H9 (cell line): ENCODE measurements around the gene VRK3. TPM values are rescaled to one million over a fixed set of nuclear protein-coding genes. Genes with fewer than 3 reads are reported as not detected.

Source experiments
- DNase-seq: peaks from one replicate; pipeline ENCODE4 v3.0.0-alpha.2; 2017
- H2AFZ ChIP-seq: one replicate; pipeline ENCODE4 v1.6.1; 2013; ENCODE audit warnings: mild to moderate bottlenecking, low read length, control low read depth, moderate library complexity
- H2AK5ac ChIP-seq: 2 replicates; pipeline ENCODE4 v1.6.1; 2013; ENCODE audit warnings: low read length, control low read depth, mixed read lengths; ENCODE audit not compliant: insufficient read length
- H2BK120ac ChIP-seq: one replicate; pipeline ENCODE4 v1.6.1; 2013; ENCODE audit warnings: low read depth, mild to moderate bottlenecking, low read length, control low read depth, inconsistent platforms; ENCODE audit not compliant: poor library complexity, severe bottlenecking
- H2BK12ac ChIP-seq: 2 replicates; pipeline ENCODE4 v1.6.1; 2013; ENCODE audit warnings: low read length, control low read depth, mixed read lengths, low read depth; ENCODE audit not compliant: insufficient read length
- H2BK15ac ChIP-seq: 2 replicates; pipeline ENCODE4 v1.6.1; 2013; ENCODE audit warnings: low read depth, low read length, control low read depth
- H2BK20ac ChIP-seq: one replicate; pipeline ENCODE4 v1.6.1; 2013; ENCODE audit warnings: low read depth, mild to moderate bottlenecking, low read length, control low read depth, inconsistent platforms; ENCODE audit not compliant: poor library complexity, severe bottlenecking
- H2BK5ac ChIP-seq: 2 replicates; pipeline ENCODE4 v1.6.1; 2013; ENCODE audit warnings: low read length, control low read depth, mixed read lengths; ENCODE audit not compliant: insufficient read length
- H3K14ac ChIP-seq: 2 replicates; pipeline ENCODE4 v1.6.1; 2013; ENCODE audit warnings: low read length, control low read depth; ENCODE audit not compliant: insufficient read depth
- H3K18ac ChIP-seq: 2 replicates; pipeline ENCODE4 v1.6.1; 2013; ENCODE audit warnings: low read depth, mild to moderate bottlenecking, mixed read lengths, low read length, control low read depth; ENCODE audit not compliant: insufficient read length
- H3K23ac ChIP-seq: 2 replicates; pipeline ENCODE4 v1.6.1; 2013; ENCODE audit warnings: low read length, control low read depth, mixed read lengths, low read depth; ENCODE audit not compliant: insufficient read length
- H3K23me2 ChIP-seq: 2 replicates; pipeline ENCODE4 v1.6.1; 2013; ENCODE audit warnings: low read depth, mild to moderate bottlenecking, mixed read lengths, low read length, control low read depth; ENCODE audit not compliant: insufficient read length, poor library complexity, severe bottlenecking
- H3K27ac ChIP-seq: 2 replicates; pipeline ENCODE4 v1.5.1; 2013; ENCODE audit warnings: low read length, control low read depth, mixed read lengths, low read depth; ENCODE audit not compliant: insufficient read length
- H3K27me3 ChIP-seq: 2 replicates; pipeline ENCODE4 v1.6.1; 2013; ENCODE audit warnings: low read length, control low read depth, inconsistent platforms; ENCODE audit not compliant: insufficient read depth
- H3K4ac ChIP-seq: 2 replicates; pipeline ENCODE4 v1.6.1; 2013; ENCODE audit warnings: low read depth, mild to moderate bottlenecking, control low read depth, inconsistent platforms, low read length, moderate library complexity
- H3K4me1 ChIP-seq: 2 replicates; pipeline ENCODE4 v1.6.1; 2013; ENCODE audit warnings: low read length, control low read depth, inconsistent platforms; ENCODE audit not compliant: insufficient read depth
- H3K4me2 ChIP-seq: 2 replicates; pipeline ENCODE4 v1.6.1; 2013; ENCODE audit warnings: low read length, control low read depth, mixed read lengths; ENCODE audit not compliant: insufficient read length, insufficient read depth
- H3K56ac ChIP-seq: 2 replicates; pipeline ENCODE4 v1.6.1; 2013; ENCODE audit warnings: low read depth, mild to moderate bottlenecking, mixed read lengths, low read length, control low read depth; ENCODE audit not compliant: insufficient read length
- H3K79me1 ChIP-seq: 2 replicates; pipeline ENCODE4 v1.6.1; 2013; ENCODE audit warnings: low read depth, mild to moderate bottlenecking, moderate library complexity, low read length, control low read depth, inconsistent platforms; ENCODE audit not compliant: insufficient read depth, poor library complexity, severe bottlenecking
- H3K79me2 ChIP-seq: 2 replicates; pipeline ENCODE4 v1.6.1; 2013; ENCODE audit warnings: low read length, control low read depth, inconsistent platforms; ENCODE audit not compliant: insufficient read depth
- H3K9ac ChIP-seq: 2 replicates; pipeline ENCODE4 v1.6.1; 2013; ENCODE audit warnings: low read length, control low read depth, mixed read lengths; ENCODE audit not compliant: insufficient read length; ENCODE audit errors: extremely low read depth
- H3K9me3 ChIP-seq: one replicate; pipeline ENCODE4 v1.6.1; 2013; ENCODE audit warnings: low read depth, low read length, inconsistent platforms; ENCODE audit not compliant: control insufficient read depth
- H3T11ph ChIP-seq: one replicate; pipeline ENCODE4 v1.6.1; 2013; ENCODE audit warnings: mild to moderate bottlenecking, low read length, control low read depth, inconsistent platforms
- H4K20me1 ChIP-seq: one replicate; pipeline ENCODE4 v1.6.1; 2013; ENCODE audit not compliant: control insufficient read depth, insufficient read length, insufficient read depth
- H4K5ac ChIP-seq: 2 replicates; pipeline ENCODE4 v1.6.1; 2013; ENCODE audit warnings: low read depth, mild to moderate bottlenecking, mixed read lengths, low read length, control low read depth; ENCODE audit not compliant: insufficient read length
- H4K8ac ChIP-seq: replicated peaks from 2 replicates; pipeline ENCODE4 v1.6.1; 2013; ENCODE audit warnings: low read length, control low read depth, mixed read lengths, low read depth; ENCODE audit not compliant: insufficient read length
- H4K91ac ChIP-seq: 2 replicates; pipeline ENCODE4 v1.6.1; 2013; ENCODE audit warnings: low read depth, mild to moderate bottlenecking, moderate library complexity, mixed read lengths, low read length, control low read depth; ENCODE audit not compliant: insufficient read length
- H3K27ac Mint-ChIP-seq, 3 experiments: 2 replicates in 2 of 3; 3 replicates in 1 of 3; pipeline ENCODE4 v1.8.0; 2020 to 2021; ENCODE audit warnings: mixed read lengths in 3 of 3, mild to moderate bottlenecking in 1 of 3, moderate library complexity in 1 of 3
- H3K27me3 Mint-ChIP-seq: 2 replicates; pipeline ENCODE4 v1.8.0; 2021; ENCODE audit warnings: low read depth, mild to moderate bottlenecking, moderate library complexity, mixed read lengths
- H3K36me3 Mint-ChIP-seq, 3 experiments: 2 replicates in 2 of 3; 3 replicates in 1 of 3; pipeline ENCODE4 v1.8.0; 2020 to 2021; ENCODE audit warnings: low read depth in 3 of 3, mixed read lengths in 3 of 3; ENCODE audit not compliant: insufficient read depth in 1 of 3
- H3K4me1 Mint-ChIP-seq, 2 experiments: 2 replicates each; pipeline ENCODE4 v1.8.0; 2020; ENCODE audit warnings: mixed read lengths in 2 of 2
- H3K4me3 Mint-ChIP-seq, 2 experiments: 2 replicates in 1 of 2; 3 replicates in 1 of 2; pipeline ENCODE4 v1.8.0; 2020 to 2021; ENCODE audit warnings: mild to moderate bottlenecking in 2 of 2, mixed read lengths in 2 of 2, moderate library complexity in 1 of 2
- H3K9me3 Mint-ChIP-seq, 2 experiments: 2 replicates in 1 of 2; 3 replicates in 1 of 2; pipeline ENCODE4 v1.8.0; 2020; ENCODE audit warnings: mild to moderate bottlenecking in 2 of 2, mixed read lengths in 2 of 2, moderate library complexity in 1 of 2
- CTCF ChIP-seq: fragments of 200-600 bp; sonication (generic); conservative IDR thresholded peaks from 3 replicates; pipeline ENCODE4 v1.8.0; 2021; ENCODE audit warnings: antibody characterized with exemption, mild to moderate bottlenecking
- WGBS: extraction: QIAGEN DNeasy Blood & Tissue Kit; methylation state at CpG from one replicate; pipeline ENCODE4 v1.1.7; 2013; ENCODE audit warnings: missing lambda C conversion rate, low lambda C conversion rate, mixed read lengths; ENCODE audit not compliant: insufficient read length; ENCODE audit errors: extremely low coverage; 5-methylcytosine and 5-hydroxymethylcytosine counted together
- total RNA-seq: library from RNA; stranded (reverse); gene quantifications from 2 replicates; pipeline ENCODE4 v1.2.1, GENCODE V29; 2021

VRK3 gene
- total RNA-seq, 1 experiment from 2014 or later: 33.5 TPM

- no CpG with 5 or more reads among the region's 48 CpGs for WGBS
- no peak for TF ChIP-seq CTCF
- Histone ChIP-seq H3K4me2 (peak within 1 kb of the TSS; percentile 82), H3K23me2 (peaks cover 10% of the 10 kb centered on the region), H2AK5ac (no peak within 1 kb of the TSS), H2BK120ac (peak within 1 kb of the TSS; percentile 54), H3K27me3 (no peaks in the 10 kb centered on the region), H3K9me3 (no peaks in the 10 kb centered on the region), H2BK12ac (no peak within 1 kb of the TSS), H2BK20ac (no peak within 1 kb of the TSS), H4K8ac (no peak within 1 kb of the TSS), H3K14ac (peak within 1 kb of the TSS; percentile 98), H3K79me2 (peaks cover 25% of the 10 kb centered on the region; the same call in 1 of the 2 replicates), H2BK5ac (no peak within 1 kb of the TSS), H3T11ph (no peak within 1 kb of the TSS), H3K9ac (peak within 1 kb of the TSS; percentile 77), H3K18ac (peak within 1 kb of the TSS; percentile 98), H3K4me1 (no peaks in the 10 kb centered on the region; the same call in 1 of the 2 replicates), H4K91ac (peak within 1 kb of the TSS; percentile 74), H3K79me1 (no peaks in the 10 kb centered on the region), H3K27ac (no peak within 1 kb of the TSS), H2BK15ac (no peak within 1 kb of the TSS), H4K20me1 (peaks cover 2% of the 10 kb centered on the region), H3K56ac (no peak within 1 kb of the TSS), H3K23ac (no peak within 1 kb of the TSS), H4K5ac (peak within 1 kb of the TSS; percentile 21), H2AFZ (no peak within 1 kb of the TSS), H3K4ac (peak within 1 kb of the TSS; percentile 53; the same call in 1 of the 2 replicates)
- DNase-seq: peak; percentile 80
- peaks cover 36 to 63% (median 44%) of the 10 kb centered on the region in 3 experiments for H3K36me3 Mint-ChIP-seq
- peaks cover 18 to 38% of the 10 kb centered on the region in 2 experiments for H3K4me1 Mint-ChIP-seq
- peaks cover 3% of the 10 kb centered on the region for H3K27me3 Mint-ChIP-seq
- H3K27ac Mint-ChIP-seq: peak within 1 kb of the TSS; percentile 99 to 100 (median 100)
- H3K9me3 Mint-ChIP-seq: peaks cover 0 to 4% of the 10 kb centered on the region in 2 experiments; a peak in 3 of 5 replicates
- peak within 1 kb of the TSS; percentile 95 to 99 for H3K4me3 Mint-ChIP-seq
Observed at GRCh38 chr19:49929121-49929610, 96.0 kb downstream of the VRK3 start, which contains the start of the genes ATF5 and NUP62. ATF5 (plus strand) TSS chr19:49929205; CDS start chr19:49930851, 1,646 bp downstream. NUP62 (minus strand) TSS chr19:49929504; CDS start chr19:49909807, 19,697 bp downstream.
